ENCODE measurements around the gene TLR8. TPM values are rescaled to one million over a fixed set of nuclear protein-coding genes. Genes with fewer than 3 reads are reported as not detected.

Gene TLR8
- total RNA-seq, 4 donors from 2014 or later = 0.47 to 6.7 (median 1.7) TPM

- Histone ChIP-seq H3K36me3 (no peaks in the 10 kb centered on the region), H3K9me3 (no peaks in the 10 kb centered on the region), H3K27me3 (no peaks in the 10 kb centered on the region), H3K27ac (peak overlapping the region; percentile 71 to 78 (median 76)), H3K4me1 (peaks cover 0 to 29% (median 0%) of the 10 kb centered on the region in 3 donors), H3K4me3 (peak overlapping the region in 1 of 2 donors; percentile 19)
- WGBS, 2 donors (ENCODE audit: low coverage in 1 of 2) = 0 to 33% methylated on average over 2 to 3 of the region's 11 CpGs
- no peak for ATAC-seq
- no peak for TF ChIP-seq EP300 (IDR thresholded peaks at IDR 0.05)
- TF ChIP-seq CTCF (IDR thresholded peaks at IDR 0.05) = peak in 3 of 4 experiments; percentile 51 to 66 (median 57)
- TF ChIP-seq POLR2AphosphoS5 (IDR thresholded peaks at IDR 0.05) = peak; percentile 30
Measured at GRCh38 chrX:12970691-12971202, 64.3 kb downstream of the TLR8 start.

GRCh38 chrX:12971282-12972003 lies 65.0 kb downstream of the TLR8 start:
- Histone ChIP-seq H3K27ac (peak overlapping the region; percentile 71 to 78 (median 76)), H3K27me3 (no peaks in the 10 kb centered on the region), H3K4me1 (peaks cover 0 to 28% (median 0%) of the 10 kb centered on the region in 3 donors), H3K36me3 (no peaks in the 10 kb centered on the region), H3K9me3 (no peaks in the 10 kb centered on the region), H3K4me3 (no peak overlapping the region)
- 25 to 60% methylated on average over 2 to 5 of the region's 12 CpGs for WGBS, 2 donors (ENCODE audit: low coverage in 1 of 2)
- TF ChIP-seq EP300 (IDR thresholded peaks at IDR 0.05) (no peak), POLR2AphosphoS5 (IDR thresholded peaks at IDR 0.05) (no peak), CTCF (IDR thresholded peaks at IDR 0.05) (no peak), POLR2A (IDR thresholded peaks at IDR 0.05) (no peak)
- no peak for ATAC-seq

GRCh38 chrX:12972243-12972642 lies 65.8 kb downstream of the TLR8 start:
- no peaks in the 10 kb centered on the region for H3K27me3 ChIP-seq
- H3K4me1 ChIP-seq = peaks cover 0 to 28% (median 0%) of the 10 kb centered on the region in 3 donors
- H3K4me3 ChIP-seq = no peak overlapping the region
- no peaks in the 10 kb centered on the region for H3K36me3 ChIP-seq
- H3K9me3 ChIP-seq = no peaks in the 10 kb centered on the region
- TF ChIP-seq POLR2A (IDR thresholded peaks at IDR 0.05) = no peak
- no peak for TF ChIP-seq EP300 (IDR thresholded peaks at IDR 0.05)
- no peak for TF ChIP-seq CTCF (IDR thresholded peaks at IDR 0.05)
- TF ChIP-seq POLR2AphosphoS5 (IDR thresholded peaks at IDR 0.05) = no peak
- 62 to 80% methylated on average over 5 to 6 of the region's 6 CpGs for WGBS, 2 donors (ENCODE audit: low coverage in 1 of 2)
- no peak for ATAC-seq
- H3K27ac ChIP-seq = peak overlapping the region in 3 of 4 donors; percentile 75 to 78 (median 77)

Other genes starting within 250 kb of the TLR8 start
- 10 to 100 TPM; 20.6 to 35.5 (median 33.6) TPM for gene PRPS2, start 115.2 kb upstream of the TLR8 start, total RNA-seq
- gene TLR7, start 39.5 kb upstream of the TLR8 start, total RNA-seq = 1 to 10 TPM in 1 of 4 donors, under 1 TPM in 3; 0.27 to 1.3 (median 0.49) TPM
- 1,000 to 10,000 TPM; 2,260 to 4,561 (median 3,693) TPM for gene TMSB4X, start 68.5 kb downstream of the TLR8 start, total RNA-seq
- not detected for gene FAM9C, start 138.0 kb downstream of the TLR8 start, total RNA-seq

Data from gastroesophageal sphincter (tissue), 4 donors.